HepG2 (cell line): ENCODE results near the gene TSACC. TPM values are rescaled to one million over a fixed set of nuclear protein-coding genes. Genes with fewer than 3 reads are reported as not detected.

Source experiments
- ATF7 ChIP-seq, 2 experiments: fragments of 450-650 bp in 1 of 2; sonication (generic) in 1 of 2; formaldehyde crosslinking in 1 of 2; IDR thresholded peaks; 2 replicates each; pipeline versions ENCODE4 v1.4.0 to v1.6.1; 2016 to 2020; ENCODE audit warnings: antibody characterized with exemption in 1 of 2, mild to moderate bottlenecking in 1 of 2, missing genetic modification reagents in 1 of 2
- DMAP1 ChIP-seq: IDR thresholded peaks from 2 replicates; pipeline ENCODE4 v1.6.1; 2016
- GATAD1 ChIP-seq: IDR thresholded peaks from 2 replicates; pipeline ENCODE4 v1.6.1; 2016; ENCODE audit warnings: missing genetic modification reagents, missing compliant biosample characterization
- MEIS2 ChIP-seq: sonication (generic); formaldehyde crosslinking; IDR thresholded peaks from 2 replicates; pipeline ENCODE4 v1.9.0; 2021; ENCODE audit warnings: mild to moderate bottlenecking, missing genetic modification reagents
- NAIF1 ChIP-seq: sonication (generic); formaldehyde crosslinking; IDR thresholded peaks from 2 replicates; pipeline ENCODE4 v1.5.0; 2020; ENCODE audit warnings: mild to moderate bottlenecking, missing genetic modification reagents, borderline replicate concordance
- NFIB ChIP-seq: sonication (generic); formaldehyde crosslinking; IDR thresholded peaks from 2 replicates; pipeline ENCODE4 v1.9.0; 2021; ENCODE audit warnings: missing genetic modification reagents, mild to moderate bottlenecking, borderline replicate concordance
- NKX3-1 ChIP-seq: sonication (generic); formaldehyde crosslinking; IDR thresholded peaks from 2 replicates; pipeline ENCODE4 v1.5.0; 2020; ENCODE audit warnings: missing genetic modification reagents
- POLR2G ChIP-seq: fragments of 200-400 bp; formaldehyde crosslinking; IDR thresholded peaks from 2 replicates; pipeline ENCODE4 v1.6.1; 2018; ENCODE audit warnings: mild to moderate bottlenecking, low read depth, low read length, moderate library complexity
- SRSF1 ChIP-seq: fragments of 200-400 bp; formaldehyde crosslinking; optimal IDR thresholded peaks from 2 replicates; pipeline ENCODE3; 2017; ENCODE audit warnings: mild to moderate bottlenecking, low read depth, low read length, moderate library complexity
- TBX2 ChIP-seq: sonication (generic); formaldehyde crosslinking; IDR thresholded peaks from 2 replicates; pipeline ENCODE4 v1.5.0; 2020; ENCODE audit warnings: missing genetic modification reagents, mild to moderate bottlenecking, borderline replicate concordance
- TFAP4 ChIP-seq: sonication (generic); IDR thresholded peaks from 2 replicates; pipeline ENCODE4 v1.6.1; 2016; ENCODE audit warnings: low read depth, borderline replicate concordance
- TGIF2 ChIP-seq: IDR thresholded peaks from 2 replicates; pipeline ENCODE4 v1.6.1; 2016; ENCODE audit warnings: control low read depth, missing compliant biosample characterization
- ZFP36L1 ChIP-seq: sonication (generic); formaldehyde crosslinking; IDR thresholded peaks from 2 replicates; pipeline ENCODE4 v1.8.0; 2022; ENCODE audit warnings: mild to moderate bottlenecking, missing genetic modification reagents, moderate library complexity
- ZNF142 ChIP-seq: sonication (generic); formaldehyde crosslinking; IDR thresholded peaks from 2 replicates; pipeline ENCODE4 v1.4.0; 2020; ENCODE audit warnings: missing genetic modification reagents
- ZNF362 ChIP-seq: sonication (generic); formaldehyde crosslinking; IDR thresholded peaks from 2 replicates; pipeline ENCODE4 v1.4.0; 2020; ENCODE audit warnings: missing genetic modification reagents, mild to moderate bottlenecking, borderline replicate concordance
- ZNF761 ChIP-seq: sonication (generic); formaldehyde crosslinking; conservative IDR thresholded peaks from 2 replicates; pipeline ENCODE4 v1.4.0; 2020; ENCODE audit warnings: mild to moderate bottlenecking, missing genetic modification reagents
- ZNF777 ChIP-seq: sonication (generic); formaldehyde crosslinking; IDR thresholded peaks from 2 replicates; pipeline ENCODE4 v1.4.0; 2020; ENCODE audit warnings: missing genetic modification reagents
- polyA plus RNA-seq, 8 experiments: library from polyadenylated mRNA; depleted of rRNA in 3 of 8; stranded (reverse) in 7 of 8; unstranded in 1 of 8; fragments of >200 nt; fragmentation: Illumina TruSeq in 4 of 8; extraction: Trizol in 4 of 8; gene quantifications; 2 replicates each; pipeline versions ENCODE4 v1.2.1 to v1.2.3, GENCODE V29; 2011 to 2016; ENCODE audit warnings: low read depth in 4 of 8, missing spikeins in 1 of 8, mixed read lengths in 1 of 8; ENCODE audit not compliant: insufficient read depth in 1 of 8
- total RNA-seq, 5 experiments: library from RNA; depleted of rRNA; stranded (reverse); fragments of >200 nt; fragmentation: Illumina TruSeq; extraction: Trizol; gene quantifications; 2 replicates each; pipeline ENCODE4 v1.2.3, GENCODE V29; 2016; ENCODE audit warnings: low read depth in 1 of 5
- TF ChIP-seq, protein P1 (sequence below): sonication (generic); formaldehyde crosslinking; IDR thresholded peaks from 2 replicates; pipeline ENCODE4 v1.5.1; 2020; ENCODE audit warnings: mild to moderate bottlenecking, missing genetic modification reagents, moderate library complexity

The TSACC gene
- total and polyA plus RNA-seq, 2 of the 13 experiments (the other 11 are each of a cell fraction or from before 2014, with no cell fraction given) = 1.5 to 2.6 TPM

DNA sequence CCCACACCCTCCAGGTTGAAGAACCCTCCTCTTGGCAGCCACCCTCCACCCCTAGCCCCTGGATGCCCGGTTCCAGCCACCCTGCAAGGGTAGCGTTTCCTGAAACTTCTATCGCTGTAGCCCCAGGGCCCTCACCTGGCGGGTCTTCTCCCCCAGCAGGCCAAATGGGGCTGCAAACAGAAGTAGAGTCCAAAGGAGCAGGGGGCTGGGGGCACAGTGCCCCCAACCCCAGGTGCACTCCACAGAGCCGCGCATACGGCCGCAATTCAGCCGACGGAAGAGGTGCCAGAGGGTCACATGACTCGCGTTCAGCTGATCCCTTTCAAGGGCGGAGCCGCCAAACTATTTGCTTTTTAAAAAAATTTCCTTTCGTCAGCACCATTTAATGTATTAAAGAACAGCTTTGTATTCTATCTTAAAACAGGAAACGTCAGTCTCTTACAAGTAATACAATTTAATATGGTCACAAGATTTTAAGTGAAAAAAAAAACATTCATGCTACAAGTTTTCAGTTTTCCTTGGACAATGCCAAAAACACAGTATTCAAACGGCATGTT, 42.9 kb upstream of the TSACC start, which contains the start of gene GLMP (continued):
- TF ChIP-seq NKX3-1 (CRISPR knock-in tag) (no peak), MEIS2 (CRISPR knock-in tag) (0 out of 2 replicates have a peak, but pooled peaks have one; percentile 37), POLR2G (peak; percentile 82), ZNF777 (peak; percentile 61; the same call in 1 of the 2 replicates), TBX2 (CRISPR knock-in tag) (peak; percentile 81), ATF7 (IDR thresholded peaks at IDR 0.05) (no peak), ATF7 (CRISPR knock-in tag; IDR thresholded peaks at IDR 0.05) (no peak), NAIF1 (0 out of 2 replicates have a peak, but pooled peaks have one; percentile 30), ZNF142 (CRISPR knock-in tag) (no peak), ZNF362 (CRISPR knock-in tag) (peak; percentile 63; the same call in 1 of the 2 replicates), NFIB (CRISPR knock-in tag) (no peak), GATAD1 (CRISPR knock-in tag) (peak; percentile 92), ZNF761 (peak; percentile 62; the same call in 1 of the 2 replicates), ZFP36L1 (CRISPR knock-in tag) (peak; percentile 41; the same call in 1 of the 2 replicates), SRSF1 (peak; percentile 43), TGIF2 (CRISPR knock-in tag) (0 out of 2 replicates have a peak, but pooled peaks have one; percentile 67), DMAP1 (peak; percentile 22; the same call in 1 of the 2 replicates), TFAP4 (peak; percentile 93)
- TF ChIP-seq, protein P1, sequence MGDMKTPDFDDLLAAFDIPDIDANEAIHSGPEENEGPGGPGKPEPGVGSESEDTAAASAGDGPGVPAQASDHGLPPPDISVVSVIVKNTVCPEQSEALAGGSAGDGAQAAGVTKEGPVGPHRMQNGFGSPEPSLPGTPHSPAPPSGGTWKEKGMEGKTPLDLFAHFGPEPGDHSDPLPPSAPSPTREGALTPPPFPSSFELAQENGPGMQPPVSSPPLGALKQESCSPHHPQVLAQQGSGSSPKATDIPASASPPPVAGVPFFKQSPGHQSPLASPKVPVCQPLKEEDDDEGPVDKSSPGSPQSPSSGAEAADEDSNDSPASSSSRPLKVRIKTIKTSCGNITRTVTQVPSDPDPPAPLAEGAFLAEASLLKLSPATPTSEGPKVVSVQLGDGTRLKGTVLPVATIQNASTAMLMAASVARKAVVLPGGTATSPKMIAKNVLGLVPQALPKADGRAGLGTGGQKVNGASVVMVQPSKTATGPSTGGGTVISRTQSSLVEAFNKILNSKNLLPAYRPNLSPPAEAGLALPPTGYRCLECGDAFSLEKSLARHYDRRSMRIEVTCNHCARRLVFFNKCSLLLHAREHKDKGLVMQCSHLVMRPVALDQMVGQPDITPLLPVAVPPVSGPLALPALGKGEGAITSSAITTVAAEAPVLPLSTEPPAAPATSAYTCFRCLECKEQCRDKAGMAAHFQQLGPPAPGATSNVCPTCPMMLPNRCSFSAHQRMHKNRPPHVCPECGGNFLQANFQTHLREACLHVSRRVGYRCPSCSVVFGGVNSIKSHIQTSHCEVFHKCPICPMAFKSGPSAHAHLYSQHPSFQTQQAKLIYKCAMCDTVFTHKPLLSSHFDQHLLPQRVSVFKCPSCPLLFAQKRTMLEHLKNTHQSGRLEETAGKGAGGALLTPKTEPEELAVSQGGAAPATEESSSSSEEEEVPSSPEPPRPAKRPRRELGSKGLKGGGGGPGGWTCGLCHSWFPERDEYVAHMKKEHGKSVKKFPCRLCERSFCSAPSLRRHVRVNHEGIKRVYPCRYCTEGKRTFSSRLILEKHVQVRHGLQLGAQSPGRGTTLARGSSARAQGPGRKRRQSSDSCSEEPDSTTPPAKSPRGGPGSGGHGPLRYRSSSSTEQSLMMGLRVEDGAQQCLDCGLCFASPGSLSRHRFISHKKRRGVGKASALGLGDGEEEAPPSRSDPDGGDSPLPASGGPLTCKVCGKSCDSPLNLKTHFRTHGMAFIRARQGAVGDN = peak; percentile 74
